HepG2 (cell line): ENCODE results near the gene TLCD3A. TPM values are rescaled to one million over a fixed set of nuclear protein-coding genes. Genes with fewer than 3 reads are reported as not detected.

ENCODE experiments used
- AKAP8 ChIP-seq: sonication (generic); formaldehyde crosslinking; IDR thresholded peaks from 2 replicates; pipeline ENCODE4 v1.5.1; 2020; ENCODE audit warnings: mild to moderate bottlenecking, missing genetic modification reagents
- CHCHD3 ChIP-seq: sonication (generic); formaldehyde crosslinking; IDR thresholded peaks from 2 replicates; pipeline ENCODE4 v1.8.0; 2022; ENCODE audit warnings: mild to moderate bottlenecking, missing genetic modification reagents, moderate library complexity
- FOXC1 ChIP-seq: sonication (generic); formaldehyde crosslinking; IDR thresholded peaks from 2 replicates; pipeline ENCODE4 v1.8.0; 2022; ENCODE audit warnings: mild to moderate bottlenecking, missing genetic modification reagents, borderline replicate concordance
- MAF1 ChIP-seq: sonication (generic); formaldehyde crosslinking; IDR thresholded peaks from 2 replicates; pipeline ENCODE4 v1.5.0; 2020; ENCODE audit warnings: missing genetic modification reagents, borderline replicate concordance
- MYC ChIP-seq: sonication (generic); formaldehyde crosslinking; IDR thresholded peaks from 2 replicates; pipeline ENCODE4 v1.9.0; 2021; ENCODE audit warnings: missing genetic modification reagents, borderline replicate concordance
- PRDM10 ChIP-seq: sonication (generic); formaldehyde crosslinking; IDR thresholded peaks from 2 replicates; pipeline ENCODE4 v1.4.0; 2020; ENCODE audit warnings: low read depth, missing genetic modification reagents
- RBM39 ChIP-seq: fragments of 200-400 bp; formaldehyde crosslinking; IDR thresholded peaks from one replicate; pipeline ENCODE4 v1.6.1; 2018; ENCODE audit warnings: antibody characterized with exemption, mild to moderate bottlenecking, low read depth, low read length; ENCODE audit not compliant: poor library complexity, severe bottlenecking
- REPIN1 ChIP-seq: sonication (generic); formaldehyde crosslinking; IDR thresholded peaks from 2 replicates; pipeline ENCODE4 v1.8.0; 2022; ENCODE audit warnings: missing genetic modification reagents, low read depth, mild to moderate bottlenecking, borderline replicate concordance
- SRSF1 ChIP-seq: fragments of 200-400 bp; formaldehyde crosslinking; optimal IDR thresholded peaks from 2 replicates; pipeline ENCODE3; 2017; ENCODE audit warnings: mild to moderate bottlenecking, low read depth, low read length, moderate library complexity
- STAG1 ChIP-seq: sonication (generic); formaldehyde crosslinking; IDR thresholded peaks from 2 replicates; pipeline ENCODE4 v1.4.0; 2020; ENCODE audit warnings: missing genetic modification reagents
- ZBTB4 ChIP-seq: sonication (generic); formaldehyde crosslinking; IDR thresholded peaks from 2 replicates; pipeline ENCODE4 v1.4.0; 2020; ENCODE audit warnings: missing genetic modification reagents, mild to moderate bottlenecking, borderline replicate concordance
- ZNF263 ChIP-seq: sonication (generic); formaldehyde crosslinking; IDR thresholded peaks from 2 replicates; pipeline ENCODE4 v1.4.0; 2020; ENCODE audit warnings: missing genetic modification reagents
- polyA plus RNA-seq, 8 experiments: library from polyadenylated mRNA; depleted of rRNA in 3 of 8; stranded (reverse) in 7 of 8; unstranded in 1 of 8; fragments of >200 nt; fragmentation: Illumina TruSeq in 4 of 8; extraction: Trizol in 4 of 8; gene quantifications; 2 replicates each; pipeline versions ENCODE4 v1.2.1 to v1.2.3, GENCODE V29; 2011 to 2016; ENCODE audit warnings: low read depth in 4 of 8, missing spikeins in 1 of 8, mixed read lengths in 1 of 8; ENCODE audit not compliant: insufficient read depth in 1 of 8
- total RNA-seq, 5 experiments: library from RNA; depleted of rRNA; stranded (reverse); fragments of >200 nt; fragmentation: Illumina TruSeq; extraction: Trizol; gene quantifications; 2 replicates each; pipeline ENCODE4 v1.2.3, GENCODE V29; 2016; ENCODE audit warnings: low read depth in 1 of 5
- TF ChIP-seq, protein P1 (sequence below): sonication (generic); formaldehyde crosslinking; IDR thresholded peaks from 2 replicates; pipeline ENCODE4 v1.9.0; 2021; ENCODE audit warnings: missing genetic modification reagents, mild to moderate bottlenecking, borderline replicate concordance
- TF ChIP-seq, protein P2 (sequence below): sonication (generic); formaldehyde crosslinking; IDR thresholded peaks from 2 replicates; pipeline ENCODE4 v1.4.0; 2020; ENCODE audit warnings: missing genetic modification reagents
- TF ChIP-seq, protein P3 (sequence below): sonication (generic); formaldehyde crosslinking; IDR thresholded peaks from 2 replicates; pipeline ENCODE4 v1.4.0; 2020; ENCODE audit warnings: missing genetic modification reagents

The TLCD3A gene
- total and polyA plus RNA-seq, 2 of the 13 experiments (the other 11 are each of a cell fraction or from before 2014, with no cell fraction given): 25.2 to 46.6 TPM

GRCh38 chr17:726271-726919 is 6.0 kb upstream of the TLCD3A start (continued):
- no peak for TF ChIP-seq PRDM10
- TF ChIP-seq AKAP8 (CRISPR knock-in tag): peak; percentile 51; the same call in 1 of the 2 replicates
- TF ChIP-seq SRSF1: no peak
- TF ChIP-seq MAF1 (CRISPR knock-in tag): no peak
- TF ChIP-seq STAG1 (CRISPR knock-in tag): no peak
- TF ChIP-seq, protein P1, sequence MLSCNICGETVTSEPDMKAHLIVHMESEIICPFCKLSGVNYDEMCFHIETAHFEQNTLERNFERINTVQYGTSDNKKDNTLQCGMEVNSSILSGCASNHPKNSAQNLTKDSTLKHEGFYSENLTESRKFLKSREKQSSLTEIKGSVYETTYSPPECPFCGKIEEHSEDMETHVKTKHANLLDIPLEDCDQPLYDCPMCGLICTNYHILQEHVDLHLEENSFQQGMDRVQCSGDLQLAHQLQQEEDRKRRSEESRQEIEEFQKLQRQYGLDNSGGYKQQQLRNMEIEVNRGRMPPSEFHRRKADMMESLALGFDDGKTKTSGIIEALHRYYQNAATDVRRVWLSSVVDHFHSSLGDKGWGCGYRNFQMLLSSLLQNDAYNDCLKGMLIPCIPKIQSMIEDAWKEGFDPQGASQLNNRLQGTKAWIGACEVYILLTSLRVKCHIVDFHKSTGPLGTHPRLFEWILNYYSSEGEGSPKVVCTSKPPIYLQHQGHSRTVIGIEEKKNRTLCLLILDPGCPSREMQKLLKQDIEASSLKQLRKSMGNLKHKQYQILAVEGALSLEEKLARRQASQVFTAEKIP (CRISPR knock-in tag): no peak
- TF ChIP-seq REPIN1: no peak
- TF ChIP-seq, protein P2, sequence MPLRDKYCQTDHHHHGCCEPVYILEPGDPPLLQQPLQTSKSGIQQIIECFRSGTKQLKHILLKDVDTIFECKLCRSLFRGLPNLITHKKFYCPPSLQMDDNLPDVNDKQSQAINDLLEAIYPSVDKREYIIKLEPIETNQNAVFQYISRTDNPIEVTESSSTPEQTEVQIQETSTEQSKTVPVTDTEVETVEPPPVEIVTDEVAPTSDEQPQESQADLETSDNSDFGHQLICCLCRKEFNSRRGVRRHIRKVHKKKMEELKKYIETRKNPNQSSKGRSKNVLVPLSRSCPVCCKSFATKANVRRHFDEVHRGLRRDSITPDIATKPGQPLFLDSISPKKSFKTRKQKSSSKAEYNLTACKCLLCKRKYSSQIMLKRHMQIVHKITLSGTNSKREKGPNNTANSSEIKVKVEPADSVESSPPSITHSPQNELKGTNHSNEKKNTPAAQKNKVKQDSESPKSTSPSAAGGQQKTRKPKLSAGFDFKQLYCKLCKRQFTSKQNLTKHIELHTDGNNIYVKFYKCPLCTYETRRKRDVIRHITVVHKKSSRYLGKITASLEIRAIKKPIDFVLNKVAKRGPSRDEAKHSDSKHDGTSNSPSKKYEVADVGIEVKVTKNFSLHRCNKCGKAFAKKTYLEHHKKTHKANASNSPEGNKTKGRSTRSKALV: 0 out of 2 replicates have a peak, but pooled peaks have one; percentile 50
- TF ChIP-seq RBM39: no peak
- no peak for TF ChIP-seq ZNF263 (CRISPR knock-in tag)
- peak; percentile 40; the same call in 1 of the 2 replicates for TF ChIP-seq MYC (CRISPR knock-in tag)
- TF ChIP-seq CHCHD3 (CRISPR knock-in tag): no peak
- peak; percentile 45; the same call in 1 of the 2 replicates for TF ChIP-seq ZBTB4
- TF ChIP-seq, protein P3, sequence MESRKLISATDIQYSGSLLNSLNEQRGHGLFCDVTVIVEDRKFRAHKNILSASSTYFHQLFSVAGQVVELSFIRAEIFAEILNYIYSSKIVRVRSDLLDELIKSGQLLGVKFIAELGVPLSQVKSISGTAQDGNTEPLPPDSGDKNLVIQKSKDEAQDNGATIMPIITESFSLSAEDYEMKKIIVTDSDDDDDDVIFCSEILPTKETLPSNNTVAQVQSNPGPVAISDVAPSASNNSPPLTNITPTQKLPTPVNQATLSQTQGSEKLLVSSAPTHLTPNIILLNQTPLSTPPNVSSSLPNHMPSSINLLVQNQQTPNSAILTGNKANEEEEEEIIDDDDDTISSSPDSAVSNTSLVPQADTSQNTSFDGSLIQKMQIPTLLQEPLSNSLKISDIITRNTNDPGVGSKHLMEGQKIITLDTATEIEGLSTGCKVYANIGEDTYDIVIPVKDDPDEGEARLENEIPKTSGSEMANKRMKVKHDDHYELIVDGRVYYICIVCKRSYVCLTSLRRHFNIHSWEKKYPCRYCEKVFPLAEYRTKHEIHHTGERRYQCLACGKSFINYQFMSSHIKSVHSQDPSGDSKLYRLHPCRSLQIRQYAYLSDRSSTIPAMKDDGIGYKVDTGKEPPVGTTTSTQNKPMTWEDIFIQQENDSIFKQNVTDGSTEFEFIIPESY: peak; percentile 96
- peak; percentile 51; the same call in 1 of the 2 replicates for TF ChIP-seq FOXC1 (CRISPR knock-in tag)
